Stimulated activated CD4-positive, alpha-beta T cell treated with anti-CD3 and anti-CD28 coated beads, Interleukin-1b, Interleukin-23, amount 100 ng/mL, for 48 hours (primary cell): ENCODE results near the gene UBE2H.

Source experiments
- DNase-seq: peaks from one replicate; pipeline ENCODE4 v3.0.0-alpha.2; 2020

UBE2H gene

GRCh38 chr7:129950191-129950932, 2.4 kb downstream of the UBE2H start:
- no peak for DNase-seq

GRCh38 chr7:129949292-129950133, 3.2 kb downstream of the UBE2H start:
- peak; percentile 21 for DNase-seq

GRCh38 chr7:129948877-129949291, 3.9 kb downstream of the UBE2H start:
- DNase-seq, result peak; percentile 83

GRCh38 chr7:129948338-129948737, 4.4 kb downstream of the UBE2H start:
- no peak for DNase-seq

- DNase-seq, result no peak
Observed at GRCh38 chr7:129947701-129948100, 5.1 kb downstream of the UBE2H start.

- DNase-seq, result no peak
Observed at GRCh38 chr7:129947049-129947448, 5.7 kb downstream of the UBE2H start.

GRCh38 chr7:129946282-129946681, 6.5 kb downstream of the UBE2H start:
- no peak for DNase-seq

- no peak for DNase-seq
Observed at GRCh38 chr7:129943352-129943751, 9.4 kb downstream of the UBE2H start.

GRCh38 chr7:129940329-129940728, 12.4 kb downstream of the UBE2H start:
- DNase-seq, result no peak

- DNase-seq, result no peak
Observed at GRCh38 chr7:129939881-129940280, 12.9 kb downstream of the UBE2H start.

- no peak for DNase-seq
Observed at GRCh38 chr7:129933627-129934026, 19.1 kb downstream of the UBE2H start.

- DNase-seq, result no peak
Observed at GRCh38 chr7:129926618-129927017, 26.1 kb downstream of the UBE2H start.

GRCh38 chr7:129925416-129926002, 27.3 kb downstream of the UBE2H start:
- DNase-seq, result no peak

GRCh38 chr7:129924602-129925001, 28.2 kb downstream of the UBE2H start:
- no peak for DNase-seq

- DNase-seq, result no peak
Observed at GRCh38 chr7:129923709-129924108, 29.1 kb downstream of the UBE2H start.

- DNase-seq, result no peak
Observed at GRCh38 chr7:129919492-129919891, 33.3 kb downstream of the UBE2H start.

- no peak for DNase-seq
Observed at GRCh38 chr7:129918922-129919321, 33.8 kb downstream of the UBE2H start.

- no peak for DNase-seq
Observed at GRCh38 chr7:129917934-129918333, 34.8 kb downstream of the UBE2H start.

GRCh38 chr7:129914536-129915272, 38.1 kb downstream of the UBE2H start:
- no peak for DNase-seq

GRCh38 chr7:129913428-129913827, 39.3 kb downstream of the UBE2H start:
- no peak for DNase-seq

- DNase-seq, result no peak
Observed at GRCh38 chr7:129911790-129912189, 41.0 kb downstream of the UBE2H start.

- DNase-seq, result no peak
Observed at GRCh38 chr7:129909669-129910068, 43.1 kb downstream of the UBE2H start.

GRCh38 chr7:129908181-129908580, 44.6 kb downstream of the UBE2H start:
- DNase-seq, result no peak
